ENCODE data around the gene MBTD1. TPM values are rescaled to one million over a fixed set of nuclear protein-coding genes. Genes with fewer than 3 reads are reported as not detected.
"Not testable (repeated sequence)": the region's sequence is repeated elsewhere in the genome, so short reads cannot be mapped to it uniquely, and the experiment has no call there.

MBTD1 gene
- total RNA-seq, 1 experiment from 2014 or later: 12.7 TPM

DNA sequence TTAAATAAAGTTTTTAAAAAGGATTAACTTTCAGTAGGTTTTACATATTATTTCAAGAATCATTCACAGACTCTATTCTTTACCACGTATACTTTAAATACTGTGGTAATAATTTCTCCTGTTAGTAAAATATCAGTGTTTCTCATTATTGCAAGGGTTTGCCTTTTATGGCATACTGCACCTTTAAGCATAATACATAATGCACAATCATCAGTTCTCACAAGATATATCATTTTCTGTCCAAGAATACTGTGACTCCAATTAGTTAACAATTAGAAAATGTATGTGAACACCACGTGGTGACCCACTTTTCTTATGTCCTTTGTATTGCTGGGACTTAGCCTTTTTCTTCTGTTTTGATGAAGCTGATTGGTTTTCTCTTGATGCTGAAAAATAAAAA, 68.0 kb downstream of the MBTD1 start:
- no peak for DNase-seq (ENCODE audit: extremely low read depth, low read depth)

DNA sequence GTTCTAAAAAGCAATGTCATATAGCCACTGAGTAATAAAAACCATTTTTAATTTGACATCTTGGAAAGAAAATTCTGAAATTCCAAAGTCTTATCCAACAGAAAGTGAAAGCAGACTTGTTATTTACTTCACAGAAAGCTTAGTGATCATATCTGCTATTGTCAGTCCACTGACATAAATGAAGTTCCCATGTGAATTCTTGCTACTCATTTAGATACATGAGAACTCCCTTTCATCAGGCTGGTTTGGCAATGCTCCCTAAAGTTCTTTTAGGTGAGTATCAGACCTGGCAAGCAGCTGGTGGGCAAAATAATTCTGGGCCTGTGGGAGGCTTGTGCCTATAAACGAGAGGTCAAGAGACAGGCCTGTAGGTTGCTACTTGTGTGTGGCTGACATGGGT, 70.2 kb downstream of the MBTD1 start:
- no peak for DNase-seq (ENCODE audit: extremely low read depth, low read depth)

DNA sequence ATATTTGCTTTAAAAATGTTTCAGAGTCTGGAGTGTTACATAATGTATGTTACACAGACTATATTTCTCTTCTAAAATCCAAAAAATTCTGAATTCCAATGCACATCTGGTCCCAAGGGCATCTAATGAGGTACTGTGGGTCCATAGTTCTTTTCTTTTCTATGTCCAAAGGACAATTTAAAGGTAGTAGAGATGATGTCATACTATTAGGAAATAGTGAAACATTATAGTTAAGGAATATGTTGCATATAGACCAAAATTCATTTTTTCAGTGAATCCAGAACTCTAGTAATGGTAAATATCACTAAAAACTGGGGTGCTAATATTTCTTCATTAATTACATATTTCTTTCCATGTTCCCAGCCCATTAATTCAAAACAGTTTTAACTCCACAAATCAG, 70.7 kb downstream of the MBTD1 start:
- no peak for DNase-seq (ENCODE audit: extremely low read depth, low read depth)

DNA sequence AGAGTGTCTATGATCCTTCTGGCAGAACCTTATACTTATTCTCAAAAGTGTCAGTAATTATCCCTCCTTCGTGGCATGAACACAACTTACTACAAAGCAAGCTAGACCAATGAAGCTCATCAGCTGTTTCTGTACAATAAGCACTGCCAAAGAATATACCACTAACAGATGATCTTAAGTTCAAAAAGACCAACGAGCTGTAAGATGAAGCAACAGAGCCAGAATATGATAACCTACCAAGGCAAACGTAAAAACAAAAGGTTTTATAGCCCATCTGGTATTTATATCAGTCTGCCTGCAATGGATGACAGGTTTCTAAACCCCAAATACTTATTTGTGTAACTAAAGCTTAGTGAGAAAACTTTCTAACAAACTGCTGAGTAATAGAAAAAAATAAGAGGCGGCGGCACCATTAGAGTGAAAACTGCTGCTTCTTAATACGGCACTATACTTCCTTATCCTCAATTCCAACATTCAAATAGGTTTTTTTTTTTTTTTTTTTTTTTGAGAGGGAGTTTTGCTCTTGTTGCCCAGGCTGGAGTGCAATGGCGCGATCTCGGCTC, 71.5 kb downstream of the MBTD1 start:
- DNase-seq (ENCODE audit: extremely low read depth, low read depth): no peak

DNA sequence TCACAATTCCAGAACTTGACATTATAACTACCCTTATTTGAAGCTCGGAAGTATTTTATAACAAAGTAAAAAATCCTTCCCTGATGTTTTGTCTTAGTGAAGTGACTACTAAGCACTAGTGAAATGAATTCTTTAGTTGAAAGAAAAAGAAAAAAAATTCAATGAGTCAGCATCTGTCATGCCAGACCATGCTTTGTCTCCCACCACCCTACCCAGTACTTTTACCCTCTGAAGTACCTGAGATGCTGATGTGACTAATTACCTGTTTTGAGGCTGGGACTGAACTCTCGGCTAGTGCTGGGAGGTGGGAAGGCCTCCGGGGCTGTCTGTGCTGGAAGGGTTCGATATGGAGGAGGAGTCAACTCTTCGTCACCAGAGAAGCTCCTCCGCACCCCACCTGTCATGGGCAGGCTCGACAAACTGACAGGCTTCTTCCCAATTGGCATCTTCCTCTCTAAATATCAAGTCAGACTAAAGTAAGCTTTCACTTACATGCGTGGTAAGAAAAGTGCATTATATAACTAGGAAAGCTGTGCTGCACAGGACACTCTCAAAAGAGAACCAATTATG, 74.0 kb downstream of the MBTD1 start:
- no peak for DNase-seq (ENCODE audit: extremely low read depth, low read depth)

- no peak for DNase-seq (ENCODE audit: extremely low read depth, low read depth)
Measured at GRCh38 chr17:51184124-51184523, 75.7 kb downstream of the MBTD1 start.

DNA sequence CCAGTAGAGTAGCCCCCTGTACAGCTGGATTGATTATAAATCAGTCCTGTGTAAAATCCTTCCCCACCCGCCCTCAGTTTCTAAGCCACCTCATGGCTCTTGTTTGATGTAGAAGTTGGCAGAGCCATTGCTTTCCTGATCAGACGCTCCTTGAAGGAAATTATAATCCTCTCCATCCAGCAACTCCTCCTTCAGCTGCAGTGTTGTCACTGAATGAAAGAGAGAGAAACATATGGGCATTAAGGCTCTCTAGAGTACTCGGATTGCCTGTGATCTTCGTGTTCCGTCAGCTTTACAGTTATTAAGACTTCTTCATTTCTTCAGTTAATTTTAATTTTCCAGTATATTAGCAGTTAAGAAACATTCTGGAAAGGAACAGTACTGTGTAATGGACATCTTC, 79.4 kb downstream of the MBTD1 start:
- no peak for DNase-seq (ENCODE audit: extremely low read depth, low read depth)

DNA sequence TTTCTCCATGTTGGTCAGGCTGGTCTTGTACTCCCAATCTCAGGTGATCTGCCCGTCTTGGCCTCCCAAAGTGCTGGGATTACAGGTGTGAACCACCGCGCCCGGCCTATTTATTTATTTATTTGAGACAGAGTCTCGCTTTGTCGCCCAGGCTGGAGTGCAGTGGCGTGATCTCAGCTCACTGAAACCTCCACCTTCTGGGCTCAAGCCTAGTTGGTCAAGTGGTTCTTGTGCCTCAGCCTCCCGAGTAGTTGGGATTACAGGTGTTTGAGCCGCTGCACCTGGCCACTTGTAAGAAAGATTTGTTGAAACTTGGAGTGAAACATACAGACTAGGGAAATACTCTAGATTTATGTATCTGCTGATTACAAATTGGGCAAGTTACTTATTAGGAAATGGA, 87.8 kb downstream of the MBTD1 start:
- DNase-seq (ENCODE audit: extremely low read depth, low read depth): not testable (repeated sequence)

DNA sequence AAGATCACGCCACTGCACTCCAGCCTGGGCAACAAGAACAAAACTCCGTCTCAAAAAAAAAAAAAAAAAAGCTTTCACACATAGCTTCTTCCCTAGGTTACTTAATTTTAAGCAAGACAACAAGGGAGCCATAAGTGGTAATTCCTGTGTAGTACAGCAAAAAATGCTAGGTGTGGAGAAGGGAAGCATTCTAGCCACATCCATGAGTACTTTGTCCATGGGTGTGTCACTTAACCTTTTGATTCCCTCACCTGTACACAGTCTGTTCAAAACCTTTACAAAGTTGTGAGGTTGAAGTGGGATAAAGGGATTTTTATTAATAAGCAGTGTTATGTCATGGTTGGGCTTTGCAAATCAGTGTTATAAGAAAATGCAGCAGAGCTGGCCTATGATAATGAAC, 89.1 kb downstream of the MBTD1 start:
- no peak for DNase-seq (ENCODE audit: extremely low read depth, low read depth)

GRCh38 chr17:51169340-51169739, 90.5 kb downstream of the MBTD1 start:
- DNase-seq (ENCODE audit: extremely low read depth, low read depth): no peak

- DNase-seq (ENCODE audit: extremely low read depth, low read depth): peak; percentile 49
Measured at GRCh38 chr17:51166987-51167931, 92.6 kb downstream of the MBTD1 start.

GRCh38 chr17:51166198-51166986, 93.5 kb downstream of the MBTD1 start, which contains the start of gene NME2:
Gene NME2, plus strand, starts transcription at chr17:51166411. Its CDS starts 420 bp downstream, at chr17:51166831.
- peak; percentile 84 for DNase-seq (ENCODE audit: extremely low read depth, low read depth)

- no peak for DNase-seq (ENCODE audit: extremely low read depth, low read depth)
Measured at GRCh38 chr17:51165680-51166197, 94.1 kb downstream of the MBTD1 start.

DNA sequence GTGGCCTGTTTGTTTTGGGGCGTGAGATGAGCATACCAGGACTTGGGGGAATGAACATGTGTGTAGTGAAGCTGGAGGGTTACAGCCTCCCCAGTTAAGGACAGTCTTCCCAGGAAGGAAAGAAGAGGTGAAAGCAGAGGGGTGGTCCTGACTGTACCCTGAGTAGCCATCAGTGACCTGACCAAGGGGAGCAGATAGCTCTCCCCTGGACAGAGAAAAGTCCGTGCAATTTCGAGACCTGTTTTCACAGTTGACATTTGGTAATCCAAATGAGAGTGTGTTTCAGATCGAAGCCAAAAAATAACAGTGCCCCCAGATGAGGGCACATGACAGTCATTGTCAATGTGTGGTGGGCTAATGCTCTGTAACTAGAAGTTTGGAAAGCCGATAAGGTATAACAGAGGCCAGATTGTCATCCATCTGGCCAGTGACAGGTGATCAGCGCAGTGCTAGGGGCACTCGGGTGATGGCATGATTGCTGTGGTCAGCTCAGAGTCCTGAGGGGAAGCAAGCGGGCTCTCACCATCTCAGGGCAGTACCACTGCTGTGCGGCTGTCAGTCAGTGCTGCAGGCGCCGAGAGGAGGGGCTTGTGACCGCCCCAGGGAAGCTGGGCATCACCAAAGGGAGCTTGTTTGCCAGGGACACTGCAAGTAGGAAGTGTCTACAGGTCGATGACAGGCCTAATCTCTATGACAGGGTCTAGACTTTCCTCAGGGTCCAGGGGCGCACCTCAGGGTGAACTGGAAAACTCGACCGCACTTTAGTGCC, 94.8 kb downstream of the MBTD1 start:
- DNase-seq (ENCODE audit: extremely low read depth, low read depth): no peak

DNA sequence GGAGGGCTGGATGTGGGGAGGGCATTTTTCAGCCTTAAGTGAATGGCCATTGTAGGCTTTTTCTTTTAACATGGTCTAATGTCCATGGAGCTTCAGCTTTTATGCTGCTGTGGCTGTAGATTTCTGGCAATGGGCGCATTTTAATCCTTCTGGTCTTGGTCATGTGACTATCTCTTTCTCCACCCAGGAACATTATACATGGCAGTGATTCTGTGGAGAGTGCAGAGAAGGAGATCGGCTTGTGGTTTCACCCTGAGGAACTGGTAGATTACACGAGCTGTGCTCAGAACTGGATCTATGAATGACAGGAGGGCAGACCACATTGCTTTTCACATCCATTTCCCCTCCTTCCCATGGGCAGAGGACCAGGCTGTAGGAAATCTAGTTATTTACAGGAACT, 98.3 kb downstream of the MBTD1 start:
- DNase-seq (ENCODE audit: extremely low read depth, low read depth): no peak

- no peak for DNase-seq (ENCODE audit: extremely low read depth, low read depth)
Measured at GRCh38 chr17:51159604-51160003, 100.2 kb downstream of the MBTD1 start.

DNA sequence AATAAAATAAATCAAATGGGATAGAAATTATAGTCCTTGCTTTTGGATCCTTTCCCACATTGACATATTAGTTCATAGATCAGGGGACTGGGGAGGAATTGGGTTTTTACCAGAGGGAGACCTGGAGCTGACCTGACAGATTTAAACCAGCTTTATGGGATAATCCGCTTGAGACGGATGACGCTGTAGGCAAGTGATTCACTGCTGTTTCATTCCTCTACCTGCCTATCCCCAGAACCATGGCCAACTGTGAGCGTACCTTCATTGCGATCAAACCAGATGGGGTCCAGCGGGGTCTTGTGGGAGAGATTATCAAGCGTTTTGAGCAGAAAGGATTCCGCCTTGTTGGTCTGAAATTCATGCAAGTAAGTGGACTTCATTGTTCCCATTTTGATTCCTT, 104.4 kb downstream of the MBTD1 start:
- DNase-seq (ENCODE audit: extremely low read depth, low read depth): no peak

GRCh38 chr17:51154176-51154575, 105.7 kb downstream of the MBTD1 start:
- DNase-seq (ENCODE audit: extremely low read depth, low read depth): no peak

- peak; percentile 100 for DNase-seq (ENCODE audit: extremely low read depth, low read depth)
Measured at GRCh38 chr17:51153210-51154072, 106.4 kb downstream of the MBTD1 start, which contains the start of gene NME1. Gene NME1, plus strand, starts transcription at chr17:51153559. Its CDS starts 2,096 bp downstream, at chr17:51155655.
